ENCODE measurements around the gene AKAP13.

DNA sequence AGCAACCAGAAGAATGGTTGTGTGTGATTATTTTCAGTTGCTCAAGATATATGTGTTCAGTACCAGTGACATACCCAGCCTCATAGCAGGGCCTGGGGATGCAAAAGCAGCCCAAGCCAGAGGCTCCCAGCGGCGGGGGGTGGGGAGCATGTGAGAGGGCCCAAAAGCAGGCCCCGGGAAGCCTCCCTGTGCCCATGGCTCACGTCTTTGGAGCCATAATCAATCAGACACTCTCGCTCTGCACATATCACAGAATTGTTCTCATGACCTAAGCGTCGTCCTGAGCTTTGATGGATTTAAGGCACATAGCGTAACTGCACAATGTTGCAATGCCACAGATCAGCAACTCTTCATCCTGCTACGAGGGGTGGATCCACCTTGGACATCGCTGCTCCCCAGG lies 393.6 kb downstream of the AKAP13 start:
- TF ChIP-seq PREB (CRISPR knock-in tag; IDR thresholded peaks at IDR 0.05) (no peak), SALL1 (CRISPR knock-in tag; IDR thresholded peaks at IDR 0.05) (no peak), SP140L (CRISPR knock-in tag; IDR thresholded peaks at IDR 0.05; ENCODE audit: borderline replicate concordance) (no peak), IKZF5 (CRISPR knock-in tag; IDR thresholded peaks at IDR 0.05) (no peak), ZNF737 (CRISPR knock-in tag; IDR thresholded peaks at IDR 0.05; ENCODE audit: borderline replicate concordance) (no peak), BRCA1 (CRISPR knock-in tag; IDR thresholded peaks at IDR 0.05) (no peak)
